Peyer's patch (tissue), 4 donors: Measurements from ENCODE around the gene MLLT1. TPM values are rescaled to one million over a fixed set of nuclear protein-coding genes. Genes with fewer than 3 reads are reported as not detected.

Experiments
- DNase-seq, 3 donors: peaks; one replicate each; pipeline ENCODE4 v3.0.0-alpha.2; 2017 to 2019
- H3K27ac ChIP-seq, 4 donors: fragments of 200-600 bp; sonication (generic); one replicate each; pipeline ENCODE4 v1.5.1; 2016 to 2019
- H3K27me3 ChIP-seq, 2 donors: fragments of 200-600 bp; sonication (generic); one replicate each; pipeline ENCODE4 v1.5.1; 2019
- H3K36me3 ChIP-seq, 3 donors: fragments of 200-600 bp; sonication (generic); one replicate each; pipeline ENCODE4 v1.5.1; 2016 to 2019
- H3K4me1 ChIP-seq, 4 donors: fragments of 200-600 bp; sonication (generic); one replicate each; pipeline ENCODE4 v1.5.1; 2016 to 2019
- H3K4me3 ChIP-seq, 4 donors: fragments of 200-600 bp; sonication (generic); 1 replicate in 3 of 4; 2 replicates in 1 of 4; pipeline ENCODE4 v1.5.1; 2016 to 2019; ENCODE audit warnings: mild to moderate bottlenecking in 1 of 4
- H3K9me3 ChIP-seq, 4 donors: fragments of 200-600 bp; sonication (generic); one replicate each; pipeline ENCODE4 v1.5.1; 2016 to 2019; ENCODE audit warnings: mild to moderate bottlenecking in 1 of 4
- POLR2A ChIP-seq, 2 donors: fragments of 450-650 bp; IDR thresholded peaks; one replicate each; pipeline ENCODE4 v1.5.1; 2017; ENCODE audit warnings: antibody characterized with exemption in 2 of 2, mild to moderate bottlenecking in 2 of 2, moderate library complexity in 2 of 2
- total RNA-seq, 4 donors: library from RNA; depleted of rRNA; stranded (reverse); fragments of >200 nt; gene quantifications; one replicate each; pipeline ENCODE4 v1.1.0, GENCODE V29; 2016
- TF ChIP-seq, protein P1 (sequence below), 6 experiments: fragments of 450-650 bp in 4 of 6; fragments of 200-600 bp in 2 of 6; sonication (generic) in 1 of 6; IDR thresholded peaks; one replicate each; pipeline ENCODE4 v1.5.1; 2017 to 2019; ENCODE audit warnings: antibody characterized with exemption in 6 of 6, mild to moderate bottlenecking in 3 of 6, moderate library complexity in 1 of 6

The MLLT1 gene
- total RNA-seq, 4 donors from 2014 or later, result 9.5 to 24.8 (median 19.3) TPM

- TF ChIP-seq, protein P1, sequence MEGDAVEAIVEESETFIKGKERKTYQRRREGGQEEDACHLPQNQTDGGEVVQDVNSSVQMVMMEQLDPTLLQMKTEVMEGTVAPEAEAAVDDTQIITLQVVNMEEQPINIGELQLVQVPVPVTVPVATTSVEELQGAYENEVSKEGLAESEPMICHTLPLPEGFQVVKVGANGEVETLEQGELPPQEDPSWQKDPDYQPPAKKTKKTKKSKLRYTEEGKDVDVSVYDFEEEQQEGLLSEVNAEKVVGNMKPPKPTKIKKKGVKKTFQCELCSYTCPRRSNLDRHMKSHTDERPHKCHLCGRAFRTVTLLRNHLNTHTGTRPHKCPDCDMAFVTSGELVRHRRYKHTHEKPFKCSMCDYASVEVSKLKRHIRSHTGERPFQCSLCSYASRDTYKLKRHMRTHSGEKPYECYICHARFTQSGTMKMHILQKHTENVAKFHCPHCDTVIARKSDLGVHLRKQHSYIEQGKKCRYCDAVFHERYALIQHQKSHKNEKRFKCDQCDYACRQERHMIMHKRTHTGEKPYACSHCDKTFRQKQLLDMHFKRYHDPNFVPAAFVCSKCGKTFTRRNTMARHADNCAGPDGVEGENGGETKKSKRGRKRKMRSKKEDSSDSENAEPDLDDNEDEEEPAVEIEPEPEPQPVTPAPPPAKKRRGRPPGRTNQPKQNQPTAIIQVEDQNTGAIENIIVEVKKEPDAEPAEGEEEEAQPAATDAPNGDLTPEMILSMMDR (IDR thresholded peaks at IDR 0.05), result no peak
- TF ChIP-seq POLR2A (IDR thresholded peaks at IDR 0.05), result no peak
- no peak overlapping the region for H3K27ac ChIP-seq
- no peaks in the 10 kb centered on the region for H3K27me3 ChIP-seq
- peaks cover 0 to 23% (median 2%) of the 10 kb centered on the region in 4 donors for H3K4me1 ChIP-seq
- no peak overlapping the region for H3K4me3 ChIP-seq
- peaks cover 0 to 4% (median 0%) of the 10 kb centered on the region in 3 donors for H3K36me3 ChIP-seq
- no peaks in the 10 kb centered on the region for H3K9me3 ChIP-seq
- peak in 1 of 3 donors; percentile 40 for DNase-seq
These were observed 37.9 kb downstream of the MLLT1 start for GRCh38 chr19:6241680-6242377.

- Histone ChIP-seq H3K27ac (no peak overlapping the region), H3K4me1 (peaks cover 0 to 29% (median 2%) of the 10 kb centered on the region in 4 donors), H3K27me3 (no peaks in the 10 kb centered on the region), H3K36me3 (peaks cover 0 to 4% (median 0%) of the 10 kb centered on the region in 3 donors), H3K9me3 (no peaks in the 10 kb centered on the region), H3K4me3 (no peak overlapping the region)
- peak in 1 of 3 donors; percentile 26 for DNase-seq
- no peak for TF ChIP-seq POLR2A (IDR thresholded peaks at IDR 0.05)
- TF ChIP-seq, protein P1 (IDR thresholded peaks at IDR 0.05), result no peak
These were observed 38.7 kb downstream of the MLLT1 start for GRCh38 chr19:6241056-6241455.

- H3K9me3 ChIP-seq, result no peaks in the 10 kb centered on the region
- H3K36me3 ChIP-seq, result peaks cover 0 to 4% (median 0%) of the 10 kb centered on the region in 3 donors
- no peak for TF ChIP-seq POLR2A (IDR thresholded peaks at IDR 0.05)
- TF ChIP-seq, protein P1 (IDR thresholded peaks at IDR 0.05), result no peak
- no peak overlapping the region for H3K27ac ChIP-seq
- H3K4me1 ChIP-seq, result peaks cover 0 to 29% (median 2%) of the 10 kb centered on the region in 4 donors
- no peak overlapping the region for H3K4me3 ChIP-seq
- no peaks in the 10 kb centered on the region for H3K27me3 ChIP-seq
- peak in 1 of 3 donors; percentile 42 for DNase-seq
These were observed 39.7 kb downstream of the MLLT1 start for GRCh38 chr19:6239871-6240676.

- Histone ChIP-seq H3K9me3 (no peaks in the 10 kb centered on the region), H3K4me3 (no peak overlapping the region), H3K4me1 (peaks cover 0 to 33% (median 2%) of the 10 kb centered on the region in 4 donors), H3K27me3 (no peaks in the 10 kb centered on the region), H3K27ac (peak overlapping the region in 1 of 4 donors; percentile 71), H3K36me3 (peaks cover 0 to 4% (median 0%) of the 10 kb centered on the region in 3 donors)
- TF ChIP-seq, protein P1 (IDR thresholded peaks at IDR 0.05), result no peak
- no peak for TF ChIP-seq POLR2A (IDR thresholded peaks at IDR 0.05)
- DNase-seq, result no peak
These were observed 40.4 kb downstream of the MLLT1 start for GRCh38 chr19:6239401-6239844.

- H3K27ac ChIP-seq, result peak overlapping the region in 3 of 4 donors; percentile 35 to 71 (median 38)
- H3K4me1 ChIP-seq, result peaks cover 0 to 38% (median 0%) of the 10 kb centered on the region in 4 donors
- DNase-seq, result peak in 1 of 3 donors; percentile 50
These were observed 41.0 kb downstream of the MLLT1 start for GRCh38 chr19:6238643-6239281.

More at GRCh38 chr19:6238643-6239281, 41.0 kb downstream of the MLLT1 start:
- H3K4me3 ChIP-seq, result no peak overlapping the region
- TF ChIP-seq, protein P1 (IDR thresholded peaks at IDR 0.05), result no peak
- no peak for TF ChIP-seq POLR2A (IDR thresholded peaks at IDR 0.05)
- H3K36me3 ChIP-seq, result peaks cover 0 to 4% (median 0%) of the 10 kb centered on the region in 3 donors
- H3K9me3 ChIP-seq, result no peaks in the 10 kb centered on the region
- no peaks in the 10 kb centered on the region for H3K27me3 ChIP-seq
